ENCODE data around the gene CACNA1F.

- TF ChIP-seq CTCF (IDR thresholded peaks at IDR 0.05) (no peak), POLR2AphosphoS5 (IDR thresholded peaks at IDR 0.05) (no peak)
Observed at GRCh38 chrX:49276671-49277534, 43.8 kb upstream of the CACNA1F start.
